C4-2B (cell line): ENCODE results near the gene MAP2K3.

Source experiments
- ZFX ChIP-seq: fragments of 450-650 bp; IDR thresholded peaks from 2 replicates; pipeline ENCODE4 v1.6.1; 2017
- TF ChIP-seq, protein P1 (sequence below): fragments of 450-650 bp; conservative IDR thresholded peaks from 2 replicates; pipeline ENCODE4 v1.5.1; 2017; ENCODE audit warnings: mild to moderate bottlenecking

DNA sequence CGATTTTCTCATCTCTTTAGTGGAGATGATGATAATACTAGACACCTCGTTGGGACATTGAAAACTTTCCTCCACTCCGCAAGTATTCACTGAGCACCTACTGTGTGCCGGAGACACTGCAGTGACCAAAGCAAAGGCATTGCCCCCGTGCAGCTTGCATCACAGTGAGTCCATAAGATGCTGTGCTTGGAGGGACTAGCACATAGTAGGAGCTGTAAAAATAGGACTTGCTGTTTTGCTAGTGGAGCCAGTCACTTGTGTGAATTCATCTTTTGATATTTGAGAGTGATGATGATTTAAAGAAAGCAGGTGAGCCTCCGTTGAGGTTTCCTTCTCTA, 5.3 kb upstream of the MAP2K3 start:
- TF ChIP-seq, protein P1, sequence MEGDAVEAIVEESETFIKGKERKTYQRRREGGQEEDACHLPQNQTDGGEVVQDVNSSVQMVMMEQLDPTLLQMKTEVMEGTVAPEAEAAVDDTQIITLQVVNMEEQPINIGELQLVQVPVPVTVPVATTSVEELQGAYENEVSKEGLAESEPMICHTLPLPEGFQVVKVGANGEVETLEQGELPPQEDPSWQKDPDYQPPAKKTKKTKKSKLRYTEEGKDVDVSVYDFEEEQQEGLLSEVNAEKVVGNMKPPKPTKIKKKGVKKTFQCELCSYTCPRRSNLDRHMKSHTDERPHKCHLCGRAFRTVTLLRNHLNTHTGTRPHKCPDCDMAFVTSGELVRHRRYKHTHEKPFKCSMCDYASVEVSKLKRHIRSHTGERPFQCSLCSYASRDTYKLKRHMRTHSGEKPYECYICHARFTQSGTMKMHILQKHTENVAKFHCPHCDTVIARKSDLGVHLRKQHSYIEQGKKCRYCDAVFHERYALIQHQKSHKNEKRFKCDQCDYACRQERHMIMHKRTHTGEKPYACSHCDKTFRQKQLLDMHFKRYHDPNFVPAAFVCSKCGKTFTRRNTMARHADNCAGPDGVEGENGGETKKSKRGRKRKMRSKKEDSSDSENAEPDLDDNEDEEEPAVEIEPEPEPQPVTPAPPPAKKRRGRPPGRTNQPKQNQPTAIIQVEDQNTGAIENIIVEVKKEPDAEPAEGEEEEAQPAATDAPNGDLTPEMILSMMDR = no peak
- TF ChIP-seq ZFX = no peak
